OCI-LY3 (cell line): ENCODE results near the gene METTL24.
"Not testable (repeated sequence)": the region's sequence is repeated elsewhere in the genome, so short reads cannot be mapped to it uniquely, and the experiment has no call there.

Source experiments
- H2AFZ ChIP-seq: fragments of 200-600, 300-600 bp; shearing (Covaris generic); 2 replicates; pipeline ENCODE4 v1.6.0; 2014; ENCODE audit warnings: antibody characterized with exemption, low read depth, low read length
- H3K27ac ChIP-seq: fragments of 200-600, 300-600 bp; sonication (generic); 2 replicates; pipeline ENCODE4 v1.5.1; 2014; ENCODE audit warnings: mild to moderate bottlenecking, low read length, moderate library complexity, mixed read lengths
- H3K27me3 ChIP-seq: fragments of 200-600, 300-600 bp; sonication (generic); 2 replicates; pipeline ENCODE4 v1.6.1; 2014; ENCODE audit warnings: low read depth, low read length, mixed read lengths
- H3K36me3 ChIP-seq: fragments of 200-600, 300-600 bp; sonication (generic); replicated peaks from 2 replicates; pipeline ENCODE3; 2014; ENCODE audit warnings: low read depth, low read length, mixed read lengths
- H3K4me1 ChIP-seq: fragments of 300-600, 200-600 bp; sonication (generic); 2 replicates; pipeline ENCODE4 v1.6.1; 2014; ENCODE audit warnings: low read length, mixed read lengths
- H3K4me2 ChIP-seq: fragments of 200-600, 300-600 bp; sonication (generic); 2 replicates; pipeline ENCODE4 v1.6.1; 2014; ENCODE audit warnings: low read length, mixed read lengths
- H3K4me3 ChIP-seq: fragments of 300-600, 200-600 bp; sonication (generic); 2 replicates; pipeline ENCODE4 v1.5.1; 2014; ENCODE audit warnings: antibody characterized with exemption, mild to moderate bottlenecking, low read length, moderate library complexity
- H3K79me2 ChIP-seq: fragments of 300-600, 200-600 bp; shearing (Covaris generic); 2 replicates; pipeline ENCODE4 v1.6.1; 2014; ENCODE audit warnings: mild to moderate bottlenecking, low read length, mixed read lengths
- H3K9ac ChIP-seq: fragments of 300-600, 200-600 bp; shearing (Covaris generic); 2 replicates; pipeline ENCODE4 v1.6.0; 2014; ENCODE audit warnings: mild to moderate bottlenecking, low read length, moderate library complexity
- H3K9me3 ChIP-seq: fragments of 200-600, 300-600 bp; shearing (Covaris generic); 2 replicates; pipeline ENCODE4 v1.6.1; 2014; ENCODE audit warnings: low read length, mixed read lengths; ENCODE audit not compliant: insufficient read depth
- H4K20me1 ChIP-seq: fragments of 200-600, 300-600 bp; sonication (generic); 2 replicates; pipeline ENCODE4 v1.6.1; 2016; ENCODE audit warnings: low read length, mixed read lengths; ENCODE audit not compliant: insufficient read depth
- CTCF ChIP-seq: fragments of 200-600, 300-600 bp; sonication (generic); IDR thresholded peaks from 2 replicates; pipeline ENCODE4 v1.5.1; 2014; ENCODE audit warnings: antibody characterized with exemption, low read length, low read depth
- EZH2phosphoT487 ChIP-seq: fragments of 200-600 bp; shearing (Covaris generic); IDR thresholded peaks from 2 replicates; pipeline ENCODE4 v1.6.1; 2018; ENCODE audit warnings: antibody characterized with exemption, mixed run types, low read depth

The METTL24 gene

DNA sequence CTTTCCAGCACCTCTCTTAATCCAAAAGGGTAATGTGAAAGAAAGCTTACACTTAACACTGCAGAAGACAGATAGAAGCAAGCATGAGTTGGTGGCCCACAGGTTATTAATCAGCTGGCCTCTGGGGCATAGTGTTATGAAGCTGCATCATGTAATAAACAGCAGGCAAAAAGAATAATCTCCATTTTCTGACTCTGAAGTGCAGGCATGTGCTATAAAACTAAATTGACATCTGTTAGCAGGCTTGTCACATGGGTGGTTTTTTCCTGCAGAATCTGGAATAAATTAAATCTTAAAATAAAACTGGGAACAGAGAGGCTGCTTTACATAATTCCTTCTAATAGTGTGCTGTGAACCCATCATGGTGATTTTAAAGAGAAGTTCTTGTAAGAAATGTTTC, 73.3 kb downstream of the METTL24 start:
- no peak overlapping the region for H2AFZ ChIP-seq
- no peaks in the 10 kb centered on the region; the same call in 1 of the 2 replicates for H3K27me3 ChIP-seq
- no peak overlapping the region for H3K4me2 ChIP-seq
- no peaks in the 10 kb centered on the region for H3K4me1 ChIP-seq
- H3K4me3 ChIP-seq = no peak overlapping the region
- TF ChIP-seq EZH2phosphoT487 = no peak
- no peak overlapping the region for H3K27ac ChIP-seq
- H3K36me3 ChIP-seq = no peaks in the 10 kb centered on the region
- H3K79me2 ChIP-seq = no peaks in the 10 kb centered on the region
- no peaks in the 10 kb centered on the region for H3K9me3 ChIP-seq
- no peaks in the 10 kb centered on the region for H4K20me1 ChIP-seq
- H3K9ac ChIP-seq = no peak overlapping the region

DNA sequence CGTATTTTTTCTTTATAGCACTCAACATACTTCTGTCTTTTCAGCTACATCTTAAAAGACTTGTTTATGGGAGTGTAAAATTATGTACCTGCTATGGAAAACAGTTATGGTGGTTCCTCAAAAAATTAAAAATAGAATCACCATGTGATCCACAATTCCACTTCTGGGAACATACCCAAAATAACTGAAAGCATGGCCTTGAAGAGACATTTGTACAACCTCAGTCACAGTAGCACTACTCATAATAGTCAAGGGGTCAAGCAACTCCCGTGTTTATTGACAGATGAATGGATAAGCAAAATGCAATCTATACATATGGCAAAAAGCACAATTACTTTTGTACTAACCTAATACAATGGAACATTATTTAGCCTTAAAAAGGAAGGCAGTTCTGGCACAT, 74.5 kb downstream of the METTL24 start:
- Histone ChIP-seq H3K4me3 (no peak overlapping the region), H3K27me3 (no peaks in the 10 kb centered on the region; the same call in 1 of the 2 replicates), H4K20me1 (no peaks in the 10 kb centered on the region), H3K9me3 (no peaks in the 10 kb centered on the region), H3K4me1 (no peaks in the 10 kb centered on the region), H2AFZ (no peak overlapping the region), H3K36me3 (no peaks in the 10 kb centered on the region), H3K27ac (no peak overlapping the region), H3K9ac (no peak overlapping the region), H3K4me2 (no peak overlapping the region), H3K79me2 (no peaks in the 10 kb centered on the region)
- TF ChIP-seq EZH2phosphoT487 (no peak), CTCF (no peak)

DNA sequence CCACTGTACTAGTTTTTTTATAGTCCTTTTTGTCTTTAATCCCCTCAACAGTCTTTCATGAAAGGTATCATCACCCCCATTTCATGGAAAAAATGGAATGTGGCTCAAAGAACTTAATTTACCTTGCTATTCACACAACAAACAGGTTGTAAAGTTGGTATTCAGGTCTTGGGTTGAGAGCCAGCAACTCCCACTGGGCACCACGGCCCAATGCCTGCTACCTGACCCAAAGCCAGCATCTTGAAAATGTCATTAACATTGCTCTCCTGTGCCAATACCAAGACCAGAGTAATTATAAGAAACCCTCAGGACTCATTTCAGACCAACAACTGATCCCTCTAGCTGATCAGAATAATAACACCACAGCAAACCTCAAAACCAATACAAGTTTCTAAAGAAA, 75.7 kb downstream of the METTL24 start:
- Histone ChIP-seq H3K4me3 (no peak overlapping the region), H3K9me3 (no peaks in the 10 kb centered on the region), H3K9ac (no peak overlapping the region), H2AFZ (no peak overlapping the region), H3K27me3 (no peaks in the 10 kb centered on the region; the same call in 1 of the 2 replicates), H3K36me3 (no peaks in the 10 kb centered on the region), H3K4me1 (no peaks in the 10 kb centered on the region), H3K79me2 (no peaks in the 10 kb centered on the region), H3K4me2 (no peak overlapping the region), H4K20me1 (no peaks in the 10 kb centered on the region), H3K27ac (no peak overlapping the region)
- no peak for TF ChIP-seq CTCF

DNA sequence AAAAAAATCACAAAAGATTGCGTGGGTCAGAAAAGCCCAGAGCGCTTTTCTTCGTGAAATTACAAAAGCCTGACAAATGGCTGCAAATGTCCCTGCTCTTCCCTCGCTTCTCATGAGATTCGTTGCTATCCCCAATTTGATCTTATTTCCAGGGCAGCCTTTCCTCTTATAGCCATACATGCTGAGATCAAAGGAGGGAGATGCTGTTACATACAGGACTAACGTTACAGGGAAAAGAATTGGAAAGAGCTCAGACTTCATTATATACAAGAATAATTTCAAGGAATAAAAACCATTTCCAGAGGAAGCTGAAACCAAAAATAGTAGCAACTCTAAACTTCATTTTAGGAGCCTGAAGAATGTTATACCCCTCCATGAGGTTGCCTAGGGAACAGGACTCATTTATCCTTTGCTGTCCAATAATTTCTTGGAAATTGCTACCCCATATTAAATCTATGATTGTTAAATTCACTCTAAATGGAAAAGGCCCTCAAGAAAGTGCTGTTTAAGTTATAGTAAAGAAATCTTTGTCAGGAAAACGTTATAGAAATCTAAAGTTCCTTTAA, 81.0 kb downstream of the METTL24 start:
- Histone ChIP-seq H3K36me3 (no peaks in the 10 kb centered on the region), H3K4me1 (no peaks in the 10 kb centered on the region), H4K20me1 (no peaks in the 10 kb centered on the region), H3K9ac (no peak overlapping the region), H2AFZ (no peak overlapping the region), H3K27ac (no peak overlapping the region), H3K4me2 (no peak overlapping the region), H3K4me3 (no peak overlapping the region), H3K27me3 (no peaks in the 10 kb centered on the region), H3K9me3 (no peaks in the 10 kb centered on the region), H3K79me2 (no peaks in the 10 kb centered on the region)
- TF ChIP-seq CTCF = no peak
- no peak for TF ChIP-seq EZH2phosphoT487

- H2AFZ ChIP-seq, H3K36me3 ChIP-seq, H3K9ac ChIP-seq, H3K27ac ChIP-seq, H4K20me1 ChIP-seq, H3K79me2 ChIP-seq, H3K4me3 ChIP-seq, H3K4me1 ChIP-seq, H3K27me3 ChIP-seq, H3K9me3 ChIP-seq, H3K4me2 ChIP-seq: not testable (repeated sequence)
These were observed 85.4 kb downstream of the METTL24 start for GRCh38 chr6:110272781-110273180.
